Type B pancreatic cell (in vitro differentiated cells): ENCODE results near the gene TEX28. TPM values are rescaled to one million over a fixed set of nuclear protein-coding genes. Genes with fewer than 3 reads are reported as not detected.

Source experiments
- DNase-seq: peaks from one replicate; pipeline ENCODE4 v3.0.0; 2021; ENCODE audit warnings: mixed read lengths; ENCODE audit not compliant: unreplicated experiment; ENCODE audit errors: extremely low spot score
- H3K27ac Mint-ChIP-seq: 2 replicates; pipeline ENCODE4 v1.8.0; 2021; ENCODE audit warnings: mild to moderate bottlenecking, mixed read lengths
- H3K27me3 Mint-ChIP-seq: 2 replicates; pipeline ENCODE4 v1.8.0; 2021; ENCODE audit warnings: mixed read lengths
- H3K36me3 Mint-ChIP-seq: 2 replicates; pipeline ENCODE4 v1.8.0; 2021; ENCODE audit warnings: mixed read lengths
- H3K4me1 Mint-ChIP-seq: one replicate; pipeline ENCODE4 v1.8.0; 2021; ENCODE audit warnings: mixed read lengths; ENCODE audit not compliant: unreplicated experiment
- H3K4me3 Mint-ChIP-seq: 2 replicates; pipeline ENCODE4 v1.8.0; 2021; ENCODE audit warnings: mild to moderate bottlenecking, mixed read lengths
- H3K9me3 Mint-ChIP-seq: 2 replicates; pipeline ENCODE4 v1.8.0; 2021; ENCODE audit warnings: mixed read lengths
- total RNA-seq: library from RNA; stranded (reverse); gene quantifications from 2 replicates; pipeline ENCODE4 v1.2.1, GENCODE V29; 2021; ENCODE audit warnings: low replicate concordance
- TF ChIP-seq, protein P1 (sequence below): fragments of 200-600 bp; sonication (generic); conservative IDR thresholded peaks from 2 replicates; pipeline ENCODE4 v1.5.0; 2021; ENCODE audit warnings: antibody characterized with exemption, mild to moderate bottlenecking

TEX28 gene
- total RNA-seq, 1 donor from 2014 or later: not detected

DNA sequence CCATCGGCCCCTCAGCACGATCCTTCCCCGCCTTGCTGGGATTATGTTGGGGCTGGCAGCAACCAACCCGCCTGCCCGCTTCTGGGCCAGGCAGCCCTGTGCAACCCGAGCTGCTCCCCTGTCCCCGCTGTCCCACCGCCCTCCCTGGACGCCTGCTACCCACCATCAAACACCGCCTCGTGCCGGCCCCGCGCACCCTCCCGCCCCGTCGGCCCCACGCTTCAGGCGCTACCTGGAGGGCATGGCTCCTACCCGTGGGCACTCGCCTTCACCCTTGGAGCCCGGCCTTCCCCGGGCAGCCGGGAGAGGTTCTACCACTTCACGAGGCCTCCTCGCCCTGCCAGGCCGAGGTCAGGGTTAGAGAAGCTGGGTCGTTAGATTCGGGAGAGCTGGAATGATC lies 37.6 kb upstream of the TEX28 start:
- H3K4me1 Mint-ChIP-seq: no peaks in the 10 kb centered on the region
- H3K9me3 Mint-ChIP-seq: no peaks in the 10 kb centered on the region
- no peak for DNase-seq
- peaks cover 5% of the 10 kb centered on the region for H3K27me3 Mint-ChIP-seq
- no peaks in the 10 kb centered on the region for H3K36me3 Mint-ChIP-seq
- H3K4me3 Mint-ChIP-seq: no peak overlapping the region
- H3K27ac Mint-ChIP-seq: no peak overlapping the region
- TF ChIP-seq, protein P1, sequence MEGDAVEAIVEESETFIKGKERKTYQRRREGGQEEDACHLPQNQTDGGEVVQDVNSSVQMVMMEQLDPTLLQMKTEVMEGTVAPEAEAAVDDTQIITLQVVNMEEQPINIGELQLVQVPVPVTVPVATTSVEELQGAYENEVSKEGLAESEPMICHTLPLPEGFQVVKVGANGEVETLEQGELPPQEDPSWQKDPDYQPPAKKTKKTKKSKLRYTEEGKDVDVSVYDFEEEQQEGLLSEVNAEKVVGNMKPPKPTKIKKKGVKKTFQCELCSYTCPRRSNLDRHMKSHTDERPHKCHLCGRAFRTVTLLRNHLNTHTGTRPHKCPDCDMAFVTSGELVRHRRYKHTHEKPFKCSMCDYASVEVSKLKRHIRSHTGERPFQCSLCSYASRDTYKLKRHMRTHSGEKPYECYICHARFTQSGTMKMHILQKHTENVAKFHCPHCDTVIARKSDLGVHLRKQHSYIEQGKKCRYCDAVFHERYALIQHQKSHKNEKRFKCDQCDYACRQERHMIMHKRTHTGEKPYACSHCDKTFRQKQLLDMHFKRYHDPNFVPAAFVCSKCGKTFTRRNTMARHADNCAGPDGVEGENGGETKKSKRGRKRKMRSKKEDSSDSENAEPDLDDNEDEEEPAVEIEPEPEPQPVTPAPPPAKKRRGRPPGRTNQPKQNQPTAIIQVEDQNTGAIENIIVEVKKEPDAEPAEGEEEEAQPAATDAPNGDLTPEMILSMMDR: no peak

DNA sequence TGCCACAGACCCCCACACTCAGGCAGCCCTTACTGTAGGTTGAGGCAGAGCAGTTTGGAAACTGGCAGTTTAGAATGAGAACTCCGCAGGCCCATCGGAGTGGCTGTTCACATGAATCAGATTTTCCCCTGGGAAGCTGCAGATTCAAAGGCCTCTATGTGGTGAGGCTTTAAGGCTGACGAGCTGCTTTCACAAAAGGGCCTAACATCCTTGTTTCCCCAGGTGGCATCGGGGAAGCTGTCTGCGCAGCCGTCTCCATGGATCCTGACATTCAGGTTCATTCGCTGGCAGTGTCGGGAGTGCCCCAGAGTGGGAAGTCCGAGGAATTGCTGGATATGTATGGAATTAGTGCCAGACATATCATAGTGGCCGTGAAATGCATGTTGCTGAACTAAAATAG lies 34.4 kb upstream of the TEX28 start:
- Mint-ChIP-seq H3K4me3 (no peak overlapping the region), H3K27ac (no peak overlapping the region), H3K27me3 (peaks cover 8% of the 10 kb centered on the region), H3K9me3 (no peaks in the 10 kb centered on the region), H3K36me3 (no peaks in the 10 kb centered on the region), H3K4me1 (peaks cover 15% of the 10 kb centered on the region)
- TF ChIP-seq, protein P1: no peak
- DNase-seq: no peak

DNA sequence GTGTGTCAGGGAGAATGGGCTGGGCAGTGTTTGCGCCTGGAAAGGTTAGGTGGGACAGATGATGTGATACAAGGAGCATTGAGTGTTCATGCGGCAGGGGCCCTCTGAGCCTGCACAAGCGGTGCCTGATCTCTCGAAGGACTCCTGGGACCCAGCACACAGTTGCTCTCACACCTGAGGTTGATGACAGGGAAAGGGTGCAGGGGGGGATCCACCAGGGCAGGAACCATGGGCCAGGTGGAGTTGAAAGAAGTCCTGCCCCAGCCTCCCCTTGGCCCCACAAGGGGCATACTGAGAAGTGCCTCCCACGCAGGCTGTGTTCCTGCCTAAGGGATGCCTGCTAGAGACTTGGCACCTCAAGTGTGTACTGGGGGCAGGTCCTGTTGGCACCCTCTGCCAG lies 33.7 kb upstream of the TEX28 start:
- peaks cover 15% of the 10 kb centered on the region for H3K4me1 Mint-ChIP-seq
- no peaks in the 10 kb centered on the region for H3K9me3 Mint-ChIP-seq
- TF ChIP-seq, protein P1: no peak
- H3K27ac Mint-ChIP-seq: no peak overlapping the region
- DNase-seq: no peak
- H3K27me3 Mint-ChIP-seq: peaks cover 8% of the 10 kb centered on the region
- H3K4me3 Mint-ChIP-seq: no peak overlapping the region
- no peaks in the 10 kb centered on the region for H3K36me3 Mint-ChIP-seq

DNA sequence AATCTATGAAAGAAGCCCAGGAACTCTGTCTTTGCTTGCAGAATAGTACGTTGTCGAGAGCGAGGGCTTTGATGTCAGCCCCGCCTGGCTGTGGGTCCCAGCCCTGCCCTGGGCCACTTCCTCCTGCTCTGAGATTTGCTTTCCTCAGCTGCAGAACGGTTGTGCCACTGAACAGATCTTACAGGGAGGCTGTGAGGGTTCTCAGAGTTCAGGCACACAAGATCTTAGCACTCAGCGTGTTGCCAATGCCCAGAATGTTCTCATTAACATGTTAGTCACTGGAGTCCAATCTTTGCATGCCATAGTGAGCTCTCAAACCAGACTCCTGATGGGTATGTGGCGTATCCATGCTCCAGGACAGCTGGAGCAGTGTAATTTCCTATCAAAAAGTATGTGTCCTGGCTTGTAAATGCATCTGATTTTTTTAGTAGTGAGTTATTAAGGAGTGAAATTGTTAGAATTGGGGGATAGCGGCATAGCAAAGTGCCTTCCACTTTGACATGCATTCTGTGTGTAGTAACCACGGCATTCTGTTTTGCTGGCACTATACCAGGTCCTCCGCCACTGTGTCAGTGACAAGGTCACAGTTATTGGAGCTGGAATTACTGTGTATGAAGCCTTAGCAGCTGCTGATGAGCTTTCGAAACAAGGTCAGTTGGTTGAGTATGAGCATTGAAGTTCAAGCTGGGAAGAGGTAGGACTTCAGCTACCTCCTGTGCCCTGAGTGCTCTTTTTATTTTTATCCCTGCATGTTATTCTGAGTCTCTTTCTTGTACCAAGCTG lies 32.3 kb upstream of the TEX28 start:
- no peak for DNase-seq
- H3K27me3 Mint-ChIP-seq: peaks cover 8% of the 10 kb centered on the region
- H3K27ac Mint-ChIP-seq: no peak overlapping the region
- TF ChIP-seq, protein P1: no peak
- H3K4me3 Mint-ChIP-seq: no peak overlapping the region
- no peaks in the 10 kb centered on the region for H3K36me3 Mint-ChIP-seq
- no peaks in the 10 kb centered on the region for H3K9me3 Mint-ChIP-seq
- H3K4me1 Mint-ChIP-seq: peaks cover 15% of the 10 kb centered on the region

DNA sequence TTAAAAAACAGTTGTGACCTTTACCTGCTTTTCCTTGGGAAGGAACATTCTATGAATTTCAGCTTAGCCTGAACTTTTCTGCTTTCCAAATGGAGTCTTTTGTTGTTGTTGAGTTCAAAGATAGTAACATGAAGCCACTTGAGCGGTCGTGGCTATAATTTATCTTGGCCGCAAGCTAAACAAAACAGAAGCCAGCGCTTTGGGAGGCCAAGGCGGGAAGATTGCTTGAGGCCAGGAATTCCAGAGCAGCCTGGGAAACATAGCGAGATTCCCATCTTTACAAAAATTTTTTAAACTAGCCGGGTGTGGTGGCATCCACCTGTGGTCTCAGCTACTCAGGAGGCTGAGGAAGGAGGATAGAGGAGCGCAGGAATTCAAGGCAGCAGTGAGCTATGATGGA lies 30.6 kb upstream of the TEX28 start:
- Mint-ChIP-seq H3K4me1 (peaks cover 15% of the 10 kb centered on the region), H3K27ac (peak overlapping the region; percentile 44), H3K4me3 (peak overlapping the region; percentile 5), H3K36me3 (no peaks in the 10 kb centered on the region), H3K27me3 (peaks cover 8% of the 10 kb centered on the region), H3K9me3 (no peaks in the 10 kb centered on the region)
- TF ChIP-seq, protein P1: no peak
- DNase-seq: no peak
